HG03520 (cell line): ENCODE measurements around the gene CDK18.
"Not testable (repeated sequence)": the region's sequence is repeated elsewhere in the genome, so short reads cannot be mapped to it uniquely, and the experiment has no call there.

Source experiments
- ATAC-seq: cut with Tn5 transposase; IDR thresholded peaks from one replicate; pipeline ENCODE4 v1.9.1; 2021; ENCODE audit warnings: mild to moderate bottlenecking, moderate library complexity; ENCODE audit not compliant: unreplicated experiment

The CDK18 gene

DNA sequence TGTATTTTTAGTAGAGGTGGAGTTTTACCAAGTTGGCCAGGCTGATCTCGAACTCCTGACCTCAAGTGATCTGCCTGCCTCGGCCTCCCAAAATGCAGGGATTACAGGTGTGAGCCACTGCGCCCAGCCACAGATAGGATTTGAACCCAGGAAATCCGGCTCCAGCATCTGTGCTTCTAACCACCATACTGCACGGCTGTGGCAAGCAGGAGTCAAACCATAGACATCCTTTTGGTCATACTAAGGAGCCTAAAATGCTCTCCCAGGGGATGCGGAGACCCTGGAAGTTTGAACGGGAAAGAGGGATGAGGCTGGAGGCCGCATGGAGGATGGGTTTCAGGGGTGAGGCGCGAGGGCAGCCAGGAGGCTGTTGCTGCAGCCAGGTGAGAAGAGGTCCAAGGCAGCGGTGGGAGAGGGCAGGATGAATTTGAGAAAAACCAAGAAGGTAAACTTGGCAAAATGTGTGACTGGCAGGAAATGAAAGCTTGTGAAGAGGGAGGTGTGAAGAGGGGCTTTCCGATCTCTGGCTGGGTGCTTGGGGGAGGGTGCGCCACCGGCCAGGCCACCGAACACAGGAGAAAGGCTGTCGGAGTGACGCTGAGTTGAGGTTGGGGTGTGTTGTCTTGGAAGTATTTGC is 24.0 kb upstream of the CDK18 start:
- no peak for ATAC-seq

DNA sequence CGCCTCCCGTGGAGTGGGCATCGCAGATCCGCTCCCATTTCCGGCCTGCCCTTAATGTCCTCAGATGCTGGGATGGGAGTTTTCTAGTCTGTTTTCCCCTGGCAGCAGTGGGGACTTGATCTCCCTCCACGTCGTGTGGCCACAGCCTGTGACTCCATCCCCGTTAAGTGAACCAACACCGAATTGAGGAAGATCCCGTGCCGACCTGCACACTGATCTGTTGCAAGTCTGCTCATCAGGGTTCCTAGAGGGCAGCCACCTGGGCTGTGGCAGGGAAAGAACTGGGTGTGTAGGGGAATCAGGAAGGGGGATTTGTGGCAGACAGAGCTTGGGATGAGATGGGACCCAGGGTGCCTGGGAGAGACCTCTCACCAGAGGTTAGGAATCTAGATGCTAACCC is 23.3 kb upstream of the CDK18 start:
- no peak for ATAC-seq

DNA sequence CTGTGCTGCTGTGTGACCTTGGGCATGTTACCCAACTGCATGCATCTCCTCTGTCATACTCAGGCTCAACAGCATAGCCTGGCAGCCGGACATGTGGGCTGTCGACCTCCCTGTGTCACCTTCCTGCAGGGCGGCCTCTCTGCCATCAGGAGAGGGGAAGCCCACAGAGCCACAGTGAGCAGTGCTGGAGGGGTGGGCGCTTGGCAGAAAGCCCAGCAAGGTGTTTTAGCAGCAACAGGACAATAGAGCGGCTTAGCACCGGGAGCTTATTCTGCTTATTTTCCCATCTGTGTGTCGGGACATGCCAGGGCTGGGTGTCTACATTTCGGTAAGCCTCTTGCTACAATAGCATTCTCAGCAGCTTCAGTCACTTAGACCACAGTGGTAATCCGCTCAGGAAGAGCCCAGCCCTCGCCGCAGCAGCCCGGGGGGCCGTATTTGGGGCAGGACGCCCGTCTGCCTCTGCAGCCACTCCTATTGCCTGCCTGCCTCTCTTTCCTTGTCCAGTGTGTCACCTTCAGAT is 22.8 kb upstream of the CDK18 start:
- ATAC-seq: no peak

DNA sequence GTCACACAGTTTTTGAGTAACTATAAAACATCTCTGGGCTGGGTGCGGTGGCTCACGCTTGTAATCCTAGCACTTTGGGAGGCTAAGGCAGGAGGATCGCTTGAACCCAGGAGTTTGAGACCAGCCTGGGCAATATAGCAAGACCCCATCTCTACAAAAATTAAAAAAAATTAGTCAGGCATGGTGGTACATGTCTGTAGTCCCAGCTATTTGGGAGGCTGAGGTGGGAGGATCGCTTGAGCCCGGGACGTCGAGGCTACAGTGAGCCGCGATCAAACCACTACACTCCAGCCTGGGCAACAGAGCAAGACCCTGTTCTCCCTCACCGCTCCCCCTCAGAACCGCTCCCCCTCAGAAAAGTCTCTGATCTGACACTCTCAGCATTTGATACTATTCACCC is 21.9 kb upstream of the CDK18 start:
- ATAC-seq: not testable (repeated sequence)

DNA sequence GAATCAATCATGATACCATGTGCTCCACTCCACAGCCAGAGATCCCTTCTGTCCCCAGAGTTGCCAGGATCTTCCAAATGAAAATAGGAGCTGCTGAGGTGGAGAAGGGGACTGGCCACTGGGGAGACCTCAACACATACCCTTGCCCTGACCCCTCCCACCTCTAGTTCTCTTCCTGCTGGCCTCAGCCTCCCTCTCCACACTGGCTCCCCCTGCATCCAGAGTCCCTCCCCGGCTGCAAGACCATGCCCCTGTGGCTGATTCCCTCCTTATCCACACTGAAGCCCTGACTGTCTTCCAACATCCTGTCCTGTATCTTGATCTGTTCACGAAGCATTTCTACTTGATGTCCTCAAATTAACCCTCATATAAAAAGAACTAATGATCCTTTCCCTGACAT is 21.1 kb upstream of the CDK18 start:
- ATAC-seq: no peak

DNA sequence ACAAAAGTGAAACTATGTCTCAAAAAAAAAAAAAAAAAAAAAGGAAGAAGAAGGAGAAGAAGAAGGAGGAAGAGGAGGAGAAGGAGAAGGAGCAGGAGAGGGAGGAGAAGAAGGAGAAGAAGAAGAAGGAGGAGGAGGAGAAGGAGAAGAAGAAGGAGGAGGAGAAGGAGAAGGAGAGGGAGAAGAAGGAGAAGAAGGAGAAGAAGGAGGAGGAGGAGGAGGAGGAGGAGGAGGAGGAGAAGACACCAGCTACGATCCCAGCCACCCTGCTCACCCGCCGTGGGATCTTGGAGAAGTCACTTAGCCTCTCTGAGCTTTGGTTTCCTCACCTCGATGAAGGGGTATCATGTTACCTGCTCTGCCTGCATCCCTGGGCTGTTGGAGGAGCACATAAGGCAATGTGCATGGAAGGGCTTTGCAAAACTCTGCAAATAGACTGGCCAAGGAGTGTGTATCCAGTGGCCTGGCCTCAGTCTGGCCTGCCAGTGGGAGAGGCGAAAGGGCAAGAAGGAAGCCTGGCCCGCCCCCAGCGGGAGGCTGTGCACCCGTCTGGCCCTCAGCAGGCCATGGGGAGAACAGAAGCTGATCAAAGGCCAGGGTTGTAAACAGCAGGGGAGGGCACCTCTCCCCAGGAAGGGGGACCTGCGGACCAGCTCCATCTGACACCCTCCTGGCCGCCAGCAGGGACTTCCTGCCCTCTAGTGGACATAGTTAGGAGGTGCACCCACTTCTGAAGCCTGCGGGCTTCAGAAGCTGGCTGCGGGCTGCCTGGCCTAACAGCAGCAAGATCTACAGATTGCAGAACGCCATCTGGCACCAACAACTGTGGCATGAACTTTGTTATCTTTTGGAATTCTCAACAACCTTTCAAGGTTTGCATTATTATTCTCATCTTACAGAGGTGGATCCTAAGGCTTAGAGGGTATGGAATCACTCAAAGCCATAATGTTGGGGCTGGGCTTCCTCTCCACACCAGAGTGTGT is 19.2 kb upstream of the CDK18 start:
- ATAC-seq: no peak

DNA sequence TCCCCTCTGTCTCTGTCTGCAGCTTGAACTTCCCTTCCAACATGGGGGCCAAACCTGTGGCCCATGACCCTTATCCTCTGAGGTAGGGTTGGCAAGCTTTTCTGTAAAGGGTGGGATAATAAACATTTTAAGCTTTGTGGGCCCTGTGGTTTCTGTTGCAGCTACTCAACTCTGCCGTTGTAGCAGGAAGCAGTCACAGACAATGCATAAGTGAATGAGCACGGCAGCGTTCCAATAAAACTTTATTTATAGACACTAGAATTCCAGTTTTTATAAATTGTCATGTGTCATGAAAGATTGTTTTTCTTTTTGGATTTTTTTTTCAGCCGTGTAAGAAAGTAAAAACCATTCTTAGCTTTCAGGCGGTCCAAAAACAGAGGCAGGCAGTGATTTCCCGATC is 18.2 kb upstream of the CDK18 start:
- ATAC-seq: no peak

DNA sequence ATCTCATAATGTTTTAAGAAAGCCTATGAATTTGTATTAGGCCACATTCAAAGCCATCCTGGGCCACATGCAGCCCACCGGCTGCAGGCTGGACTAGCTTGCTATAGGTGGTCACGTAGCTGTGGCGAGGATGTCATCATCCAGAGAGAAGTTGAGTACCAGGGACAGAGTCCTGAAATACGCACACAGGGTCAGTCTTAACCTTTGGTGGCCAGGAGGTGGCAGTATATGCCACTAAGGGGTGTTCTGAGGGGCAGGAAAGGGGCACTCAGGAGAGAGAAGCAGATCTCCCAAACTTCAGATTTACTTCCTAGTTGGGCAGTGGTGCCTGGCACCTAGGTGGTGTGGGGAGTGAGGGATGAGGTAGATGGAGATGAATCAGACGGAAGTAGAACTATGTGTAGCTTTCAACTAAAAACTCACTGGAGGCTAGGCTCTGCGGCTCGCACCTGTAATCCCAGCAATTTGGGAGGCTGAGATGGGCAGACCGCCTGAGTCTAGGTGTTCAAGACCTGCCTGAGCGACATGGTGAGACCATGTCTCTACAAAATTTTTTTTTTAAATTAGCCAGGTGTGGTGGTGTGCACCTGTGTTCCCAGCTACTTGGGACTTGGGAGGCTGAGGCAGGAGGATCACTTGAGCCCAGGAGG is 16.3 kb upstream of the CDK18 start:
- ATAC-seq: no peak

DNA sequence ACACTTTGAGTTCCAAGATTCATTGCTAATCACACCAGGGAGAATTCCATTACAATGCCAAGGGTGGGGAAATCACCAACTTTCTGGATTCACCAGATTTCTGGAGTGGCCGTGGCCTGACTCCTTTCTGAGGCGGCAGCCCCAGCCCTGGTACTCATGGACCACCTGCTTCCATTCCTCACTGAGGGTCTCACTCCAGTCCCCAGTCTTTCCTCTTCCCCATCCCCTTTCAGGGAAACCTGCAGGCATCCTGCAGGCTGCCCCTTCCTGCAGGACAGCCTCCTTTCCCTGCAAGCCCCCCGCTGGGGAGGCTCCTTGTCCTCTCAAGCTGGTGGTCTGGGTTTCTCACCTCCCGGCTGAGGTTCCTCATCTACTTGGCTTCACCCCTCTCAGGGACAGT is 12.7 kb upstream of the CDK18 start:
- ATAC-seq: no peak

DNA sequence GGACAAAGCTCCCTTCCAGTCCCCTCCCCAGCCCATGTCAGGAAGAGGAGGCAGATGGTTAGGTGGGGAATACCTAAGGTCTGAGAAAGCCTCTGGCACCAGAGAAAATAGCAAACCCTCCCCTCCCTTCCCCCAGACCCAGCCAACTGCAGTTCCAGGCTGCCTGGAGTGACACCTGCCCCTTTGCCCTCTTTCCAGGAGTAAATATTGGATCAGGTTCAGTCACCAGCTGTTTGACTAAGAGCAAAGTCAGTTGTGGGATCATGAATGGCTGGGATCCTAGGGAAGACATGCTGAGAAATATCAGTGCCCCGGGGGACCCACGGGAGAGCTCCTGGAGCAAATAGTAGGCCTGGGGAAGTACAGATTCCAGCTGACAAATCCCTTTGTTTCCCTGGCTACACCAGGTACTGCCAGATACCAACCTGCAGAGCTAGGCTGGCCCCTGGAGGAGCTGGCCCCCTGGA is 12.2 kb upstream of the CDK18 start:
- no peak for ATAC-seq

DNA sequence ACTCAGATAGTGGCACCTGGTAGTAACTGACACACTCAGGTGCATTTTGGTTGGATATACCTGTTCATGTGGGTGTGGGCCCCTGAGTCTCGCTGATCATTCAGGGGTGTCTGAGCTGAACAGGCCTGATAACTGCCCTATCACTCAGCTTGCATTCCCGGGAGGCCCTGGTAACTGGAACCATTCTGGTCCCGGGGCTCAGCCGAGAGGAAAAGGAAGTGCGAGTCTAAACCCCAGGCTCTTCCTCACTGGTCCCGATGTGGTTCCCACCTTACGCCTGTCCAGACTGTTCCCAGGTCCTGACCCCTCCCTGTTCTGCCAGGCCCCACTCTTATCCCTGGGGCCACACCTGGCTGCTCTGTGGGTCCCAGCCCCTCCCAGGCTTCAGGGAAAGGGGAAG is 11.7 kb upstream of the CDK18 start:
- ATAC-seq: no peak

DNA sequence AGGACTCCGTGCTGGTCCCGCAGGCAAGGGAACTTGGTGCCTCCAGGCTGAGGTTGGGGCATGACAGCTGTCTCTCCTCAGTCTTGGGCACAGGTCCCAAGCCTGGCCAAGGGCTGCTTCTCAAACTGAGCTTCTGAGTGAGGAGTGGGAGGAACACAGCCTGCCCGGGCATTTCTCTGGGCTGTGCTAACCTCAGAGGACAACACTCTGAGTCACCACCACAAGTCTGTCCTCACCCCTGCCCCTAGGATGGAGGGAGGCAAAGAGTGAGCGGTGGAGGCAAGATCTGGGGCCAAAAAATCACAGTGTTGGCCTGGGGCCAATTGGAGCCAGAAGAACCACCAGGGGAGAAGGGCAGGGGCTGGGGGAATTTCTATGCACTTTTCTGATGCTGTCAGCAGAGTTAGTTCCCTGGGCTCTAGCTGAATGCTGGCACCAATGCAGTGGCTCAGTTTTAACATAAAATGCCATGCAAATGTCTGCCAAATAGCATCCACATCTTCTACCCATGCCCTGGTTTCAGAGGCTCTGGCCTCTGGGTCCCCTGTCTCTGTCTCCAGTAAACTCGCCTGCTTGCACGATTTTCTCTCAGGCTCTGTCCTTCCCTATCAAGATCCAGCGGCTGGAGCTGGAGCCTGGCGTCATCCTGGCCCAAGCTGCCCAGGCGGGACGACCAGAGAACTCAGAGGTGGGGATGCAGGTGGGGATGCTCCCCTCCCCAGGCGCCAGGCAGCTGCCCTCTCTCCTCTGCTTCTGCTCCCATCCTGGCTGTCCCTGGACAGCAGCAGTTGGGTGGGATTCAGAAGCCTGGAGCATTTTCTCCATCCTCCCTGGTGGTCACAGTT is 11.0 kb upstream of the CDK18 start:
- no peak for ATAC-seq

DNA sequence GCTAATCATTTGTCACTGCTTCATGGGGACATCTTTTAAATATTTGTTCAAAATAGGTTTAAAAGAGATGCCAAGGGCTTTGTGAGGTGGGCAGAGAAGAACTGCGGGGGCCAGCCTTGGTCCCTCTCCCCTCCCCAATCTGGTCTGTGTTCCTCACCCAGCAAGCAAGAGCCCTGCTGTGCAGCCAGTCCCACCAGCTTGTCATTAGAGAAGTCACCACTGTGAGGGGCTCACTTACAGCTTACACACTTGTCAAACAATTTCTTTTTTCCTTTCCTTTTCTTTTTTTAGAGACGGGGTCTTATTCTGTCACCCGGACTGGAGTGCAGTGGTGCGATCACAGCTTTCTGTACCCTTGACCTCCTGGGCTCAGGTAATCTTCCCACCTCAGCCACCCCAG is 10.4 kb upstream of the CDK18 start:
- ATAC-seq: no peak

DNA sequence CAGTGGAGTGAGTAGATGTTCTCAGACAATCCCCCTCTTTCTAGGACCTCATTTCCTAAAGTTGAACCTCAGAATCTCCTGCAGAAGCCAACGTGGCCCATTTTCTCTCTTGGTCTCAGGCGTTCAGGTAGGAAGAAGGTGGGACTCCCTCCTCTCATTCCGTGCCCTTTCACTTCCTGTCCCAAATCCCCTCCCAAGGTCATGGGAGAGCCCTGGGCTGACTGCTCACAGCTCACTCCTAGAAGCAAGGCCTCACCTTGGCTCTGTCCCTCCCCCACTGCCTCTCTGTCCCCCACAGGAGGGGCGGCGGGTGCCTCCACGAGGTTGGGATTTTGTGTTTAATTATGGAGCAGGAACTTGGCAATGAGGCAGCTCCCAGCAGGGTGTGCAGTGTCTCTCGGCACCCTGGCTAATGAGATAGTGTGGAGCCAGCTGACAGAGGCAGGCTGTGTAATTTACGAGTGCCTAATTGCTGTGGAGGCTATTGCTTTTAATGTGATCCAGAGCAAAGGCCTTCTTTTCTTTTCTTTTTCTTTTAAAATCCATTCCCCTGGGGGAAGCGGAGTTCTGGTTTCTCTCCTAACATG is 9.1 kb upstream of the CDK18 start:
- no peak for ATAC-seq

DNA sequence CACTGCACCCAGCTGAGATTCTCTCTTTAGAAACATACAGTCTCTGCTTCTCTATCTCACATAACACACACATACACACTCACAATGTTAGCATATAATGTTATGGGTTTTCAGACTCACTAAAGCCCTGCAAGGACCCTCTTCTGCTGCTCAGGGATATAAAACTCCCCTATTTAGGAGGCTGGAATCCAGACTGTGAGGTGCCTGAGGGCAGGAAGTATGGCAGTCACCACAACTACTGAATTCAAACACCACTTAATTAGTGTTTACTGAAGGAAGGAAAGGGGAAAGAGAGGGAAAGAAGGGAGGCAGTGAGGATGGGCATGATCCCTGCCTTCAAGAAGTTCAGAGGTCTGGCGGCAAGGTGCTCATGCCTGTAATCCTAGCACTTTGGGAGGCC is 7.8 kb upstream of the CDK18 start:
- no peak for ATAC-seq

DNA sequence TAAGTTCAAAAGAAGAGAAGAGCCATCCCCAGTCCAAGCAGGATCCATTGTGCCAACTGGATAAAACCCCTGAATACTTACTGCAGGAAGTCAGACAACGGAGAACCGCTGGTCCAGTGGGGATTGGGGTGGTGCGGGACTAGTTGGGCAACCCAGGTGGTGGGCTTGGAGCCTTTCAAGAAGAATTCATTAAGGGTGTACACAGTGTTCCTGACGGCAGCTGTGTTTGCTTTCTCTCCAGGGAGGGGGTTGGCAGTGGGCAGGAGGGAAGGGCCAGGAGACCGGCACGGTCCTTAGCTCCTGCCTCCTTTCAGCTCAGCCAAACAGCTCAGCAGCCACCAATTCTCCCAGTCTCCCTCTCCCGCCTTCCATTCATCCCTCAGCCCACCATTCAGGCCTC is 7.1 kb upstream of the CDK18 start:
- ATAC-seq: no peak

DNA sequence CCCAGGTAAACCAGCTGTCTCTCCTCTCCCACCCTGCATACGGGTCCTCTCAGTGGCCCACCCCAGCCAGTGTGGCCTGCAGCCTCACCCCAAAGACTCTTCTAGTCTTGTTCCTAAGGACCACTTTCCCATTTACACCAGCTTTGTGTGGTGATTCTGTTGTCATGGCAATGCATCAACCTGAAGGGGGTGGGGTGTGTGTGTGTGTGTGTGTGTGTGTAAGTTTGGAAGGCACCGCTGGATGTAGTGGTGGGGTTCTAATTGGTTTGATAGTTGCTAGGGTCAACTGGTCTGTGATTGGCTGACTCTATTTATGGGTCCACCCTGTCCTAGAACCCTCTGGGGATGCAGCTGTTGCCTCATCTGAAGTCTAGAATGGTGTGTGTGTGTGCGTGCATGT is 4.7 kb upstream of the CDK18 start:
- no peak for ATAC-seq

DNA sequence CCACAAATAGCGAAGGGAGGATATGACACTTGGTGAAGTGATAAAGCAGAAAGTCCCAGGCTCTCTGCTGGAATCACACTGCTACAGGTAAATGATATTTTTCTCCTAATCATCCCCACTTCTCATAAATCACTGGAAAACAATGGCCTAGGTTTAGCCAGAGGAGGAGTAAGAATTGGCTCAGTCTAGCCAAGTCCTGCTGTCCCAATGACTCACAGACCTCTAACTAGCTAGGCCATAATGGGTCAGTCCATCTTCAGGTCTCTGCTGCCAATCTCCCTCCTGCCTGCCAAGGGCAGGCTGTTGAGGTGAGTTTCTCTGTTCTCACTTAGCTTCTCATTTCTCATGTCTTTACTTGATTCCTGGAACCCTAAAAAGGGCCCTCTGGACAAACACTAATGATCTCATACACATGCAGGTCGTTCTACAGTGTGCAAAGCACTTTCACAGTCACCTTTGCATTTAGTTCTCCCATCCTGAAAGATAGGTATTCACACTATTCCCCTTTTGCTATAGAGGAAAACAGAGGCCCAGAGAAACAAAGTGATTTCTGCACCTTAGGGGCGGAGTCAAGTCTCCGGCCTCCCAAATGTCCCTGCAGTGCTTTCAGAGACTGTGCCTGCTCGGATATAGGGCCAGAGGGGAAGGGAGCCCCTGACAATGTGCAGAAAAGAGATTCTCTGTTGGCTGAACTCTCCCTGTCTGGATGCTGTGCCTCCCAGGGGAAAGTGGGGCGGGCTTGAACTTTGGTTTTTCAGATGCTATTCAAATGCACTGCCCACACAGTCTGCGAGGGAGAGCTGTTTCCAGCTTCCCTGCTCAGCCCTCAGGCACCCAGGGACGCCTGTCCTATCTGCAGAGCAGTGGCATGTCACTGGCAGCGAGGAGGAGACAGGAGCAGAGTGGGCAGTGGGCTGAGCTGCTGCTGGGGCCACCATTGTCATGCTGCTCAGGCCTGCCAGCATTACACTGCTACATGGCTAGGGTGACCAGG is 3.9 kb upstream of the CDK18 start:
- ATAC-seq: no peak
